ENCODE results near the gene KIF2C. TPM values are rescaled to one million over a fixed set of nuclear protein-coding genes. Genes with fewer than 3 reads are reported as not detected.
A peak's percentile ranks its signal among the peaks of the same experiment; 100 is the strongest.
"Not testable (repeated sequence)": the region's sequence is repeated elsewhere in the genome, so short reads cannot be mapped to it uniquely, and the experiment has no call there.

KIF2C gene
- total RNA-seq, 2 experiments from 2014 or later = 0.64 to 0.82 TPM

- H3K27ac Mint-ChIP-seq = peak overlapping the region; percentile 84
- Histone ChIP-seq H3K4me3 (ENCODE audit: low read length) (peak overlapping the region; percentile 5), H3K36me3 (ENCODE audit: insufficient read depth, low read length) (no peaks in the 10 kb centered on the region), H3K27ac (ENCODE audit: low read depth in 1 of 2, low read length in 2 of 2) (peak overlapping the region; percentile 36 to 74), H3K9me3 (ENCODE audit: control insufficient read depth in 1 of 2, insufficient read depth in 1 of 2, low read length in 2 of 2) (no peaks in the 10 kb centered on the region), H3K4me1 (ENCODE audit: insufficient read depth, low read length) (peaks cover 16% of the 10 kb centered on the region), H3K27me3 (ENCODE audit: control insufficient read depth in 1 of 2, insufficient read depth in 2 of 2, low read length in 2 of 2) (no peaks in the 10 kb centered on the region)
- ChIA-PET CTCF (interaction anchor here (1.1 kb wide), 1 partner anchor 10 kb away, joined by 3 read pairs; no protein-coding TSS in a partner anchor), POLR2A (interaction anchor here (0.8 to 2.6 kb wide), 15 partner anchors 9 to 989 kb away, joined by 3 to 16 read pairs (median 4); partner anchors contain the start of genes ARMH1, GPBP1L1, MUTYH and RNU5D-1)
- intact Hi-C loops (cut with DNase I, micrococcal nuclease) = no loop called here
- H3K4me1 Mint-ChIP-seq (ENCODE audit: low read depth) = peaks cover 14% of the 10 kb centered on the region
- ATAC-seq (ENCODE audit: poor library complexity) = peak; percentile 98
- no peaks in the 10 kb centered on the region for H3K9me3 Mint-ChIP-seq
- TF ChIP-seq CTCF (IDR thresholded peaks at IDR 0.05) = no peak
- no peaks in the 10 kb centered on the region for H3K27me3 Mint-ChIP-seq
- H3K4me3 Mint-ChIP-seq = peak overlapping the region; percentile 70
- no peaks in the 10 kb centered on the region for H3K36me3 Mint-ChIP-seq (ENCODE audit: low read depth)
- peak in 12 of 14 experiments; percentile 8 to 65 (median 36) for DNase-seq
These were observed 42.8 kb upstream of the KIF2C start for GRCh38 chr1:44696789-44697345.

- no peaks in the 10 kb centered on the region for H3K27me3 Mint-ChIP-seq
- DNase-seq (no peak), ATAC-seq (ENCODE audit: poor library complexity) (no peak)
- H3K4me1 Mint-ChIP-seq (ENCODE audit: low read depth) = peaks cover 14% of the 10 kb centered on the region
- H3K36me3 ChIP-seq (ENCODE audit: insufficient read depth, low read length) = no peaks in the 10 kb centered on the region
- peaks cover 16% of the 10 kb centered on the region for H3K4me1 ChIP-seq (ENCODE audit: insufficient read depth, low read length)
- CTCF ChIA-PET = no interaction called here
- POLR2A ChIA-PET = interaction anchor here (1.1 kb wide), 1 partner anchor 67 kb away, joined by 3 read pairs; no protein-coding TSS in a partner anchor
- no peak overlapping the region for H3K27ac Mint-ChIP-seq
- no peaks in the 10 kb centered on the region for H3K27me3 ChIP-seq (ENCODE audit: control insufficient read depth in 1 of 2, insufficient read depth in 2 of 2, low read length in 2 of 2)
- no peak overlapping the region for H3K27ac ChIP-seq (ENCODE audit: low read depth in 1 of 2, low read length in 2 of 2)
- intact Hi-C loops (cut with DNase I, micrococcal nuclease) = no loop called here
- H3K36me3 Mint-ChIP-seq (ENCODE audit: low read depth) = no peaks in the 10 kb centered on the region
- no peak overlapping the region for H3K4me3 Mint-ChIP-seq
- H3K9me3 ChIP-seq (ENCODE audit: control insufficient read depth in 1 of 2, insufficient read depth in 1 of 2, low read length in 2 of 2) = no peaks in the 10 kb centered on the region
- H3K9me3 Mint-ChIP-seq = no peaks in the 10 kb centered on the region
- TF ChIP-seq CTCF (IDR thresholded peaks at IDR 0.05) = no peak
- H3K4me3 ChIP-seq (ENCODE audit: low read length) = no peak overlapping the region
These were observed 41.5 kb upstream of the KIF2C start for GRCh38 chr1:44698138-44698537.

GRCh38 chr1:44699375-44699774 lies 40.3 kb upstream of the KIF2C start:
- CTCF ChIA-PET; H3K27ac ChIP-seq (ENCODE audit: low read depth in 1 of 2, low read length in 2 of 2); H3K4me3 ChIP-seq (ENCODE audit: low read length); ATAC-seq (ENCODE audit: poor library complexity); DNase-seq; intact Hi-C loops (cut with DNase I, micrococcal nuclease); H3K36me3 Mint-ChIP-seq (ENCODE audit: low read depth); H3K36me3 ChIP-seq (ENCODE audit: insufficient read depth, low read length); H3K27me3 ChIP-seq (ENCODE audit: control insufficient read depth in 1 of 2, insufficient read depth in 2 of 2, low read length in 2 of 2); H3K27me3 Mint-ChIP-seq; H3K9me3 ChIP-seq (ENCODE audit: control insufficient read depth in 1 of 2, insufficient read depth in 1 of 2, low read length in 2 of 2); H3K27ac Mint-ChIP-seq; H3K4me3 Mint-ChIP-seq; H3K9me3 Mint-ChIP-seq: not testable (repeated sequence)
- peaks cover 14% of the 10 kb centered on the region for H3K4me1 Mint-ChIP-seq (ENCODE audit: low read depth)
- peaks cover 16% of the 10 kb centered on the region for H3K4me1 ChIP-seq (ENCODE audit: insufficient read depth, low read length)
- POLR2A ChIA-PET = interaction anchor here (1.0 kb wide), 1 partner anchor 22 kb away, joined by 5 read pairs; no protein-coding TSS in a partner anchor
